Psoas muscle (tissue), 8 donors: ENCODE data around the gene AGPAT4. TPM values are rescaled to one million over a fixed set of nuclear protein-coding genes. Genes with fewer than 3 reads are reported as not detected.

Source experiments
- ATAC-seq, 4 donors: fragments of 200-7000 bp; cut with Tn5 transposase; one replicate each; pipeline ENCODE4 v1.9.1; 2020; ENCODE audit warnings: moderate library complexity in 3 of 4, mild to moderate bottlenecking in 2 of 4
- DNase-seq, 2 donors: peaks; one replicate each; pipeline ENCODE4 v3.0.0-alpha.2; 2020
- H3K27ac ChIP-seq: fragments of 200-600 bp; one replicate; pipeline ENCODE4 v1.8.0; 2022
- H3K27me3 ChIP-seq, 3 donors: fragments of 200-600 bp in 1 of 3; one replicate each; pipeline versions ENCODE4 v1.6.1 to v1.8.0; 2013 to 2022; ENCODE audit warnings: low read length in 2 of 3, mild to moderate bottlenecking in 2 of 3, moderate library complexity in 1 of 3; ENCODE audit not compliant: insufficient read depth in 3 of 3
- H3K36me3 ChIP-seq, 2 donors: fragments of 200-600 bp in 1 of 2; one replicate each; pipeline versions ENCODE4 v1.6.1 to v1.8.0; 2013 to 2022; ENCODE audit warnings: low read depth in 1 of 2, mild to moderate bottlenecking in 1 of 2, moderate library complexity in 1 of 2; ENCODE audit not compliant: insufficient read depth in 1 of 2
- H3K4me1 ChIP-seq: fragments of 200-600 bp; one replicate; pipeline ENCODE4 v1.8.0; 2022
- H3K4me3 ChIP-seq: fragments of 200-600 bp; one replicate; pipeline ENCODE4 v1.8.0; 2022; ENCODE audit warnings: mild to moderate bottlenecking
- H3K9me3 ChIP-seq: fragments of 200-600 bp; one replicate; pipeline ENCODE4 v1.8.0; 2022
- CTCF ChIP-seq: fragments of 200-600 bp; IDR thresholded peaks from one replicate; pipeline ENCODE4 v1.8.0; 2022; ENCODE audit warnings: antibody characterized with exemption
- WGBS, 3 donors: extraction: QIAGEN DNeasy Blood & Tissue Kit; methylation state at CpG; one replicate each; pipeline versions ENCODE4 v1.1.6 to v1.1.7; 2013; 5-methylcytosine and 5-hydroxymethylcytosine counted together
- intact Hi-C, 2 donors: fragments of 100-400 bp; cut with DNase I; formaldehyde crosslinking; loops; one replicate each; pipeline versions ENCODE4 v1.11.0 to v1.14.2; 2022
- polyA plus RNA-seq, 3 donors: library from polyadenylated mRNA; stranded (reverse); fragments of 200-250 nt; gene quantifications; one replicate each; pipeline ENCODE4 v1.2.3, GENCODE V29; 2013
- total RNA-seq, 4 donors: library from RNA; stranded (reverse); fragmentation: NEBNext Ultra II Directional in 2 of 4; extraction: Animal tissue kit (Norgen Biotek cat#: 25700) in 2 of 4; gene quantifications; one replicate each; pipeline versions ENCODE4 v1.2.1 to v1.2.4, GENCODE V29; 2021 to 2023
- donor health status: healthy with polysubstance abuse.
- donor health status: DM: no; HTN: no; CAD: no; lungs with moderate emphysema.
- donor health status: Bipolar disorder and iron deficiency.
- donor health status: healthy.
- donor health status: DM: yes; HTN: yes; CAD: no.
- donor health status: DM: no; HTN: no; CAD: no.
- donor health status: DM: no; HTN: no; CAD: no.
- donor health status: DM: yes; HTN: yes; CAD: no.

AGPAT4 gene
- total and polyA plus RNA-seq, 7 donors: 0.18 to 1.7 (median 0.59) TPM

DNA sequence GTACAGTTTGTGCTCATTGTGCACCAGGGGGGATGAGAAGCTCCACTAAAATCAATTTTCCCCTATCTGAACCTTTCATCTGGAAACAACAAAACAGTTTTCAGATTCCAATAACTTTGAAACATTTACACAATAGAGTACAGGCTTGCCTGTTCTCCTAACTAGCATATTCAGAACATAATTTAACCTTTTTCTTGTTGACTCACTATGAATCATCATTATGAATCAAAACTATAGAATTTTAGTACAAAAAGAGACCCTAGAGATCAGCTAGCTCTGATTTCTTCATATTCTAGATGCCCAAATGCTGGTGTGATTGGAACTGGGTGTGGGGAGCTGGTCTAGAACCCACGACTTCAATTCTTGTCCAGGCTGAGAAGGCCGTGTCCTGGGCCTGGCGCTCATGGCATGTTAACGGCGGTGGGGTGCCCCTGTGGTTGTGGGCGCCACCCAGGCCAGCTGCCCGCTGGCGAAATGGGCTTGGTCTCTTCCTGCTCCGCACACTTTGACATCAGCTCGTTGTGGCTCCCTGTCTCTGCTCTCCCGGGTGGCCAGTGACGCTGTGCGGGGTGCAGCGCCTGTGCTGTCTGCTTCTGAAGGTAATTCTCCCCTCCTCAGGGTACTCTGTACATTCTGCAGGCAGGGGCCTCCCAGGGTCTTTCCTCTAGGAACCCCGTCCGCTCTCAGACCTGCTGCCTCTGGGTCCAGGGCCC is 29.9 kb upstream of the AGPAT4 start:
- TF ChIP-seq CTCF: no peak
- WGBS, 3 donors: 94 to 96% (median 96%) methylated on average over 16 of the region's 16 CpGs
- Histone ChIP-seq H3K9me3 (no peaks in the 10 kb centered on the region), H3K27ac (no peak overlapping the region), H3K36me3 (no peaks in the 10 kb centered on the region), H3K27me3 (no peaks in the 10 kb centered on the region), H3K4me3 (no peak overlapping the region), H3K4me1 (no peaks in the 10 kb centered on the region)
- ATAC-seq: no peak
- no peak for DNase-seq
- intact Hi-C loops: no loop called here

GRCh38 chr6:161302949-161303348 is 29.1 kb upstream of the AGPAT4 start:
- H3K27me3 ChIP-seq: no peaks in the 10 kb centered on the region
- H3K4me3 ChIP-seq: no peak overlapping the region
- no peak for TF ChIP-seq CTCF
- H3K36me3 ChIP-seq: no peaks in the 10 kb centered on the region
- no peak for ATAC-seq
- H3K27ac ChIP-seq: no peak overlapping the region
- intact Hi-C loops: no loop called here
- 79 to 84% (median 81%) methylated on average over 6 of the region's 6 CpGs for WGBS, 3 donors
- H3K9me3 ChIP-seq: no peaks in the 10 kb centered on the region
- DNase-seq: no peak
- H3K4me1 ChIP-seq: no peaks in the 10 kb centered on the region

- Histone ChIP-seq H3K36me3 (no peaks in the 10 kb centered on the region), H3K27me3 (no peaks in the 10 kb centered on the region), H3K4me1 (no peaks in the 10 kb centered on the region), H3K27ac (no peak overlapping the region), H3K4me3 (no peak overlapping the region), H3K9me3 (no peaks in the 10 kb centered on the region)
- DNase-seq (no peak), ATAC-seq (no peak)
- TF ChIP-seq CTCF: no peak
- 15 to 37% (median 26%) methylated on average over 2 of the region's 2 CpGs for WGBS, 3 donors
- intact Hi-C loops: no loop called here
These were observed 27.5 kb upstream of the AGPAT4 start for GRCh38 chr6:161301338-161301737.

- no peak for ATAC-seq
- Histone ChIP-seq H3K9me3 (no peaks in the 10 kb centered on the region), H3K4me1 (no peaks in the 10 kb centered on the region), H3K27me3 (no peaks in the 10 kb centered on the region), H3K27ac (no peak overlapping the region), H3K4me3 (no peak overlapping the region), H3K36me3 (no peaks in the 10 kb centered on the region)
- intact Hi-C loops: no loop called here
- no peak for DNase-seq
- TF ChIP-seq CTCF: no peak
These were observed 27.0 kb upstream of the AGPAT4 start for GRCh38 chr6:161300823-161301222.

- no peak for ATAC-seq
- no peak overlapping the region for H3K27ac ChIP-seq
- WGBS, 3 donors: 90 to 92% (median 92%) methylated on average over 4 of the region's 4 CpGs
- TF ChIP-seq CTCF: no peak
- H3K9me3 ChIP-seq: no peaks in the 10 kb centered on the region
- no peak for DNase-seq
- no peaks in the 10 kb centered on the region for H3K4me1 ChIP-seq
- no peak overlapping the region for H3K4me3 ChIP-seq
- intact Hi-C loops: no loop called here
- H3K36me3 ChIP-seq: no peaks in the 10 kb centered on the region
- H3K27me3 ChIP-seq: no peaks in the 10 kb centered on the region
These were observed 25.9 kb upstream of the AGPAT4 start for GRCh38 chr6:161299726-161300125.
